ENCODE measurements around the gene MYO5B. TPM values are rescaled to one million over a fixed set of nuclear protein-coding genes. Genes with fewer than 3 reads are reported as not detected.

The MYO5B gene
- total and polyA plus RNA-seq, 10 of the 15 experiments (the other 5 are each of a cell fraction or from before 2014, with no cell fraction given) = 2.5 to 4.5 (median 3.3) TPM

- TF ChIP-seq NR2C1 (IDR thresholded peaks at IDR 0.05) (no peak), RUNX3 (IDR thresholded peaks at IDR 0.05; ENCODE audit: low read length) (peak; percentile 37; the same call in 1 of the 2 replicates), SRF (IDR thresholded peaks at IDR 0.05; ENCODE audit: low read depth in 2 of 2, low read length in 2 of 2) (0 out of 4 replicates have a peak, but pooled peaks of 1 of the 2 experiments have one; percentile 31)
Observed at GRCh38 chr18:50099725-50100407, 95.1 kb downstream of the MYO5B start (continued).

GRCh38 chr18:50097702-50098101 is 97.2 kb downstream of the MYO5B start:
- ChIA-PET POLR2A (no interaction called here), SMC1A (ENCODE audit: uncharacterized antibody, unreplicated experiment) (interaction anchor here (1.2 to 3.7 kb wide), 3 partner anchors 11 to 105 kb away, joined by 3 to 38 read pairs (median 4); no protein-coding TSS in a partner anchor), RAD21 (ENCODE audit: unreplicated experiment) (interaction anchor here (0.7 to 2.6 kb wide), 2 partner anchors 97 to 331 kb away, joined by 3 to 18 read pairs; partner anchors contain the start of gene MYO5B), CTCF (no interaction called here)
- Histone ChIP-seq H2AFZ (ENCODE audit: control insufficient read depth, low read depth, low read length) (no peak overlapping the region), H3K4me3 (no peak overlapping the region), H3K9me3 (replicated peaks; ENCODE audit: control insufficient read depth, insufficient read depth, low read length) (no peaks in the 10 kb centered on the region), H3K9ac (ENCODE audit: control insufficient read depth, insufficient read depth, low read length) (no peak overlapping the region), H3K27ac (ENCODE audit: control insufficient read depth, insufficient read depth) (no peak overlapping the region), H3K27me3 (replicated peaks in 1 of 2; ENCODE audit: control insufficient read depth in 2 of 2, insufficient read depth in 2 of 2, low read length in 1 of 2) (peaks cover 0 to 2% of the 10 kb centered on the region in 2 experiments; a peak in 2 of 4 replicates), H3K79me2 (ENCODE audit: control insufficient read depth, insufficient read depth, low read length) (no peaks in the 10 kb centered on the region), H3K4me2 (ENCODE audit: control insufficient read depth, insufficient read depth) (no peak overlapping the region), H4K20me1 (ENCODE audit: control insufficient read depth, insufficient read depth) (no peaks in the 10 kb centered on the region), H3K4me1 (ENCODE audit: control insufficient read depth, insufficient read depth, low read length) (peaks cover 6% of the 10 kb centered on the region), H3K36me3 (ENCODE audit: control insufficient read depth in 2 of 2, insufficient read depth in 2 of 2, low read length in 1 of 2) (no peaks in the 10 kb centered on the region)
- in situ Hi-C loops (cut with MboI) = no loop called here
- no TSS peak for BruUV-seq (replicated peaks)
- WGBS (ENCODE audit: insufficient coverage, insufficient replicate concordance, low lambda C conversion rate, missing lambda C conversion rate) = 32% methylated on average over 2 of the region's 2 CpGs
- intact Hi-C loops (cut with micrococcal nuclease; ENCODE audit: unreplicated experiment) = loop anchor here (5.0 kb wide), 1 partner anchor 95 kb away; no protein-coding TSS in a partner anchor
- ATAC-seq = peak; percentile 81
- no peak for FAIRE-seq
- DNase-seq (ENCODE audit: low read depth, low spot score) = no peak
- TF ChIP-seq SKIL (IDR thresholded peaks at IDR 0.05; ENCODE audit: low read depth, poor library complexity, severe bottlenecking) = peak; percentile 17
- peak; percentile 31; the same call in 1 of the 2 replicates for TF ChIP-seq CREM (IDR thresholded peaks at IDR 0.05; ENCODE audit: low read depth)
- no peak for TF ChIP-seq SREBF2 (IDR thresholded peaks at IDR 0.05; ENCODE audit: low read length)
- peak in 1 of 2 experiments; percentile 95; a peak in 2 of 4 replicates for TF ChIP-seq ETV6 (conservative IDR thresholded peaks at IDR 0.05 in 1 of 2, IDR thresholded peaks at IDR 0.05 in 1 of 2; ENCODE audit: borderline replicate concordance in 1 of 2, low read depth in 1 of 2)
- peak; percentile 65; the same call in 1 of the 2 replicates for TF ChIP-seq NFIC (IDR thresholded peaks at IDR 0.05; ENCODE audit: low read depth, low read length)
- TF ChIP-seq PRDM15 (CRISPR knock-in tag; IDR thresholded peaks at IDR 0.05) = no peak
- TF ChIP-seq MTA2 (IDR thresholded peaks at IDR 0.05; ENCODE audit: low read depth) = peak; percentile 79; the same call in 1 of the 2 replicates
- TF ChIP-seq NBN (IDR thresholded peaks at IDR 0.05) = peak; percentile 52
- TF ChIP-seq IRF5 (IDR thresholded peaks at IDR 0.05; ENCODE audit: borderline replicate concordance) = no peak
- TF ChIP-seq ZZZ3 (IDR thresholded peaks at IDR 0.05; ENCODE audit: control insufficient read depth, insufficient read length, low read depth) = no peak
- no peak for TF ChIP-seq NR2C1 (IDR thresholded peaks at IDR 0.05)
- TF ChIP-seq FOXK2 (IDR thresholded peaks at IDR 0.05) = no peak
